Measurements from ENCODE around the gene TTC16.
A peak's percentile ranks its signal among the peaks of the same experiment; 100 is the strongest.
"Not testable (repeated sequence)": the region's sequence is repeated elsewhere in the genome, so short reads cannot be mapped to it uniquely, and the experiment has no call there.

The TTC16 gene

DNA sequence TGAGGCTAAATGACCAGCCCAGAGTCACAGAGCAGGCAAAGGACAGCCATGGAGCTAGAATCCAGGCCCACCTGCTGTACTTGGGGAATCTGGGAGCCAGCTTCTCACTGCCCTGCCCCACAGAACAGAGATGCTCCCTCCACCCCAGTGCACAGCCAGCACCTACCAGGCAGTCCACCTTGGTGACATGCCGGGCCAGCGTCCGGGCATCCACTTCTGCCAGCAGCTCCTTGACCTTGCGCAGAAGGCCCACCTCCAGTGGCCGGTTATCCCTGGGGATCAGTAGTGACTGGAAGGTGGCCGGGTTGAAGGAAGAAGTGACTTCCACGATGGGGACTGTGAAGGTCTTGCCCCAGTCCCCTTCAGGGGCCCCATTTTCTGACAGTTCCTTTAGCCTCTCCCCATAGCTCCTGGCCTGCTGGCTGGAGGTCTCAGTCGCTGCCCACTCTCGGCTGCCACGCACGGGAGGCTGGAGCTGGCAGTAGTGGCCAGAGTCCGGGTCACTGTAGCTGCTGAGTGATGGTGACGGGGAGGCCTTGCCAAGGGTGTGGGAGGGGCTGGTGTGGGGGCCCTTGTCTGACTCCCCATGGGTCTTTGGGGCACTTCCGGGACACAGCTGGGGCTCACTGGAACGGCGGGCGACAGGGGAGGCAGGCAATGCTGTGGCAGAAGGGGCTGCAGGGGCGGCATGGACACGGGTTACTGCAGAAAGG lies 28.7 kb downstream of the TTC16 start:
- no peak for DNase-seq

DNA sequence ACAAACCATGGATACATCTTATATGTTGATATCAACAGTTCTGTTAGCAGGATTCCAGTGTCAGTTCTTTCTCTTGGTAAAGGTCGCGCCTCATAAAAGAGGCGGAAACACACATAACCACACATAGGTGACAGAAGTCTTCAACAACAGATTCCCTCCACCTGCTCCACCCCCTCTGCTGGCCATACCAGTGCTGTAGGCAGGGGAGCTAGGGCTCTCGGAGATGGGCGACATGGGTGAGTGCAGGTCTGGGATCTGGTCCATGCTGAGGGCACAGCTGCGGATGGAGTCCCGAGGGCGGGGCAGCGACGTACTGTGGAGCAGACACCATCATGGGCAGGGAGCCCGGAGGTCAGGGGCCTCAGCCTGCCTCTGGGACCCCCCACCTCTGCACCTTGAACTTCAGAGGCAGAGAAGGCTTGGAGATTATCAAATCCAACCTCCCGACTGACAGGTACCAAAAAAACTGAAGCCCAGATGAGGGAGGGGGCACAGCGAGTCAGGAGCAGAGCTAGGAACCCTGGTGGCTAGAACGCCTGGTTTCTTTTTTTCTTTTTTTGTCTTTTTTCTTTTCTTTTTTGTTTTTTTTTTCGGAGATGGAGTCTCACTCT lies 31.2 kb downstream of the TTC16 start:
- DNase-seq: no peak

DNA sequence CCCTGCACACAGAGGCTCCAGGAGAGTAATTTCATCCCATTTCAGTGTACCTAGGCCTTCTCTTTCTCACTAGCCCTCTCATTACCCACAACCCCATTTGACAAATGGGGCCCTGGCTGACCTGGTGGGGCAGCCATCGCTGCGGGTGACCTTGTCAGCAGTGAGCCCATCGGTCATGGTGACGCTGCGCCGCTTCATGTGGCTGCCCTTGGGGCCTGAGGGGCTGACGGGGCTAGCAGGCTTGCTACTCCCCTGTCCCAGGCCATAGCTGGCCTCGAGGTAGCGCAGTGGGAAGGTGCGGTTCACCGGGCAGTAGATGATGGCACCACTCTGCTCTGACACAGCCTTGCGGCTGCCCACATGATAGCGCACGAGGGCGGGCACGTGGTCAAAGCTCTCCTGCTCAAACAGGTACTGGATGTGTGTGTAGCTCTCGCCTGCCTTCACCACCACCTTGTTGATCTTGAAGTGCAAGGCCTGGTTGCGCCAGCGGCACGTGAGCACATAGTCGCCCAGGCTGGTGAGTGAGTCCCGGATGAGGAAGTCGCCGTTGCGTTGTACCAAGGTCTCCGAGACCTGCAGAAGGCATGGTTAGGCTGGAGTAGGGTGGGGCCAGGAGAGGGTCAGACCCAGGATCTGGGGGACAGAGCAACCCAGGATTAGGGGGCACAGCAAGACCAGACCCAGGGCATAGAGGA lies 33.4 kb downstream of the TTC16 start:
- no peak for DNase-seq

DNA sequence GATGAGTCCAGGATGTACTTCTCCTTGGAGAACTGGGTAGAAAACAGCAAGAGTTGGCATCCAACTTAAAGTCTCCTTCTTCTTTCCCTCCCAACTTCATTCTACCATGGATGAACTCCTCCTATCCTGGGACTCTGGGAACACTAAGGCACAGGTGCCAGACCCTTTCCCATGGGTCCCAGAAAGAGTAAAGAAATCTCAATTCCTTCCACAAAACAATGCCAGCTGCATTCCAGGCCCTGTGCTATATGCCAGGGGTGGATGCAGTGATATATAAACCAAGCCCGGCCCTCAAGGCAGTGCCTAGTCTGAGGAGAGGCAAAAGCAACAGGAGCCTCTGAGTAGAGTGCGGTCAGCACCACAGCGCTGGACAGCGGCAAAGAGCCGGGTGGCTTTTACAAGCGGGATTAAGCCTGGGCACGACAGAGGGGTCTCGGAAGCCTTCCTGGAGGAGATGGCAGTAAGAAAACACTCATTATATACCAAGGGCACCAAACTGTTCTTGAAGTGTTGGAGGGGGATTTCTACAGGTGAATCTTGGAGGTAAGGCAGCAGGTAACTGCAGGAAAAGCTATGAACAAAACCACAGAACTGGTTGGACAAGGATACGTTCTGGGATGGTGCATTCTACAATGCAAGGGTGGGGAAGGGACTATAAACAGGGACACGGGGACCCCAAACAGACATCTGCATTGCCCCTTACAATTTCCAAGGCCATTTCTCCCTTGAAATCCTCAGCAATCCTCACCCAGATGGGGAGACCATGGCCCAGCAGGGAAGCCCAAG lies 35.6 kb downstream of the TTC16 start:
- no peak for DNase-seq

DNA sequence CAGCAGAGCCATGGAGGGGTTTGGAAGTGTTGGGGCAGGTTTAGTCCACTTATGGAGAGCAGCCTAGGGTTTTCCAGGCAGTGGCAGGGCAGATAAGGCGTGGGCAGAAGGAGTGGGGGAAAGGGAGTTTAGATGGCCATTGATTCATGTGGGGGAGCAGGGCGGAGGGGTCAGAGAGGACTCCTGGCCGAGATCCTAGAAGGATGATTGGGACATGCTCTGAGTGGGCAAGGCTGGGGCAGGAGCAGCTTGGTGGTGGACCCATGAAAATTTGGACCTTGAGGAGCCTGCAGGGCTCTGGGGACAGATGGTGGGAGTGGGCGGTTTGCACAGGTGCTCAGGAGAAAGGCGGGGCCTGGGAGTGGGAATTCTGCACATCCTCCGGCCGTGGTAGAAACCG lies 37.3 kb downstream of the TTC16 start:
- DNase-seq: no peak

DNA sequence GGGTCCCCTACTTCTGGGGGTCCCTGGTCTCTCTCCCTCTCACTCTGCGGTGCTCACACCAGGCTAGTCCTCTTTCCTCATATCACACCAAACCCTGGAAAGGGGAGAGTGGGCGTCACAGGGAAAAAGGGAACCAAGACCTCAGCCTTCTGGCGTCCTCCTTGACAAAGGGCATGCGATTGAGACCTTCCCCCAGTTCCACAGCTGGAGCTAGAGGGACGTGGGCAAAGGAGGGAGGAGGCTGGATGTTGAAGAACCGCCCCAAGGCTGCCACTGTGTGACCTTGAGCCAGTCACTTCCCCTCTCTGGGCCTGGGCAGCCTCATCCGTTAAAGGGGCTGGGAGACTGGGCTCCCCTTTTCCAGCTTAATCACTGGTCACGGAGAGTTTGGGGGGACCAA lies 37.7 kb downstream of the TTC16 start:
- no peak for DNase-seq

DNA sequence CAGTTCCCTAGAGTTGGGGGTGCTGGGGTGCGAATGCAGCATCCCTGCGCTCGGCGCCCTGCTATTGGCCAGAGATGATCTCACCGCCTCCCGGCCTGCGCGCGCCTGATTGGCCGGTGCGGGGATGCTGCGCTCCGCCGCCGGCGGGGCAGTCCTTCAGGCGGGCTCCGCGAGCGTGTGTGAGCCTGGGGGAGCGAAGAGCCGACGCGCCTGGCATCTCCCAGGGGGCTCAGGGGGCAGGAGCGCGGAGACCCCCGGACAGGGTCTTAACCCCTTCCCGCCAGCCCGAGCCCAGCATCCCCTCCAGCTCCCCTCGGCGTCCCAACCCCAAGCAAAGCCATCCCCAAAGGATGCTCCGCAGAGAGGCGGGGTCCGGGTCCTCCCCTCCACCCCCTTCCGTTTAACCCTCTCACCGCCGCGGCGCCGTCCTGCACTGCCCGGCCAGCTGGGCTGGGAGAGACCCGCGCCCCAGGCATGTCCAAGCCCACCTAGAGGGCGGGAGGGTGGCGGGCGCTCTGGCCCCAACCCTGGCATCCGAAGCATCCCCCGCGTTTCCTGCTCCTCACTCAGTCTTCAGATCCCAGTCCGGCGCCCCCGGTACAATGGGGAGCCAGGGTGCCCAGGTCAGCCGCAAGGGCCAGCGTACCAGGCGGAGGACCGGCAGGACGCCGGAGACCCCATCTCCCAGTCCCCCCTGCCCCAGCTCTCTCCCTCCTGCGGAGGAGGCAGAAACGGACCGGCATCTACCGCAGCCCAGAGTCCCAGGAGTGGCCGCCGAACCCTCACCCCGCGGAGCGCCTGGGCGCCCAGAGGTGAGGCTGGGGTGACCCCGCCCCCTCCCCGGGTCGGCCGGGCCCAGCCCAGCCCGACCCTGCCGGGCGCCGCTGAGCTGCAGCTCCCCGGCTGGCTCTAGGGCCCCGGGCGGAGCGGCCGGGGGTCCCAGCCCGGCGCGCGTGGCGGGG lies 38.5 kb downstream of the TTC16 start:
- no peak for DNase-seq

DNA sequence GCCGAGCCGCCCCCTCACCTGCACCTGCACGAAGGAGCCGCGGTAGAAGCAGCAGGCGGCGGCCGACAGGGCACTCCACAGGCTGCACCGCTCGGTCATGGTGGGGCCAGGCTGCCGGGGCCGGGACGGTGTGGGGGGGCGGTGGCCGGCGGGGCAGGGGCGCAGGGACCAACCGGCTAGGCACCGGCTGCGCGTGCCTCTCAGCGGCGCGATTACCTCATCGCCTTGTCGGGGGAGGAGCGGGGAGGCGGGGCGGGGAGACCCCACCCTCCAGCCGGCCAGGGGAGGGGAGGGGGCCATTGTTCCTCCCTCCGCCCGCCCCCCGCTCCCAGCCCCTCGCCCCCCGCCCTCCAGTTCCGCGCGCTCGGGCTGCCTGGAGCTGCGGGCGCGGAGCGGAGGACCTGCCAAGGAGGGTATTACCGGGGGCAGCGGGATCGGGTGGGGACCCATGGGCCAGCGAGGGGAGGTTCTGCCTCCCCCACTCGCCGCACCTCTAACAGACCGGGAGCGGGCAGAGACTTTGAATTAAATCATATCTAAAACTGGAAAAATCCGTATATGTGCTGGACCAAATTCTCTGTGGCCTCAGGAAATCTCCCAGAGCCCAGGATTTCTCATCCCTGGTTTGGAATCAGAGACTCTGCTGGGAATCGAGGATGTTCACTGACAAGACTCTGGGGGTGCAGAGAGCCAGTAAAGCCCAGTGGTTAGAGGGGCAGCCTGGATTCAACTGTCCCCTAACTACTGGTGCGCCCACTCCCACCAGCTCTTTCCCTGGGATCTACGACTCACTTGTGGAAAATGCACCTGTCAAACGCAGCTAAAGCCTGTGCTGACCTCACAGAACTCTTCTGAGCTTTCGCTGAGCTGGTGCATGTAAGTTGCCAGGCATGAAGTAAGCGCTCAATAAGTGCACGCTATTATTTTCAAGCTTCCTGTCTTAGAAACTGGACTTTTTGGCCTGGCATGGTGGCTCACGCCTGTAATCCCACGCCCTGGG lies 39.5 kb downstream of the TTC16 start:
- DNase-seq: no peak

DNA sequence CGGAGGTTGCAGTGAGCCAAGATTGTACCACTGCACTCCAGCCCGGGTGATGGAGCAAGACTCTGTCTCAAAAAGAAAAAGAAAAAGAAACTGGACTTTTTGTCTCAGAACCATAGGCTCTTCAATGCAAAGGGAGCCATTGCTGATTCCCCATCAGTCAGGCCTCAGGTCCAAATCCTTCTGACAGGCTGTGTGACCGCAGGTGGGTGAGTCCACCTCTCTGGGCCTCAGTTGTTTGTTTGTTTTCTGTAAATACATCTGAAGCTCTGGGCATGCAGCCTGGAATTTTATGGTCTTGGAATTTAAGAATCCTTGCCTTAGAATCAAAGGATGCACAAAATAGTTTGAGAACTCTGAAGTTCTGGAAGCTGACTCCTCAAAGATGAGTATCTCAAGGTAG lies 40.4 kb downstream of the TTC16 start:
- DNase-seq: no peak

DNA sequence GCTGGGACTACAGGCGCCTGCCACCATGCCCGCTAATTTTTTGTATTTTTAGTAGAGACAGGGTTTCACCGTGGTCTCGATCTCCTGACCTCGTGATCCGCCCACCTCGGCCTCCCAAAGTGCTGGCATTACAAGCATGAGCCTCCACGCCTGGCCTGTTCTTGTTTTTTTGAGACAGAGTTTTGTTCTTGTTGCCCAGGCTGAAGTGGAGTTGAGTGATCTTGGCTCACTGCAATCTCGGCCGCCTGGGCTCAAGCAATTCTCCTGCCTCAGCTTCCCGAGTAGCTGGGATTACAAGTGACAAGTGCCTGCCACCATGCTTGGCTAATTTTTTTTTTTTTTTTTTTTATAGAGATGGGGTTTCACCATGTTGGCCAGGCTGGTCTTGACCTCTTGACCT lies 40.9 kb downstream of the TTC16 start:
- not testable (repeated sequence) for DNase-seq

DNA sequence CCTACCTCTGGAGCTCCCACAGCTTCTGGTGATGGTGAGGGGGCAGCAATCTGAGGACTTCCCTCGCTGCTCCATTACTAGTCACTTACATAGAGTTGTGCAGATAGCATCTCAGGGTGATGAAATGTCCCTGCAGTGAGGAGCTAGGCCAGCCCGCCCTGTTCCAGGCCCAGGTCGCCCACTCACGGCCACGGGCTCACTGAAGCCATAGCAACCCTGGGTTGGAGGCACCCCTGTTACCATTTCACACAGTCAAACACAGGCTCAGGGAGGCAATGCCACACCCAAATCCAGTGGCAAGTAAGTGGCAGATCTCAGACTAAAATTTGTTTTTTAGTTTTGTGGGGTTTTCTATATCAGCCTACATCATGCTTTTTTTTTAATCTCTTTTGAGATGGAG lies 43.0 kb downstream of the TTC16 start:
- DNase-seq: no peak

DNA sequence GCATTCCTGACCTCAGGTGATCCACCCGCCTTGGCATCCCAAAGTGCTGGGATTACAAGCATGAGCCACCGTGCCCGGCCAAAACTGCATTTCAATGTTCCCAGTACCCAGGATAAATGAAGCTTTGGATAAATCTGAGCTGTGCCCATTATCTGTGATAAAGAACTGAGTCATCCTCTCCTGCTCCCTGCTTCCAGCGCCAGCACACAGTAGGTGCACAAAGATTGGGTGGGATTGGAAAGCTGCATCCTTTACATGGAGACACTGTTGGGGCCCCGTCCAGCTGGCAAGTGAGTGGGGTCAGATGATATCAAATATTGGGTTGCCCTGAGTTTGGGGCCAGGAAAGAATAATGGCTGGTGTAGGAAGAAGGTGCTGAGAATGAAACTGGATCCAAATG lies 45.2 kb downstream of the TTC16 start:
- DNase-seq: no peak

DNA sequence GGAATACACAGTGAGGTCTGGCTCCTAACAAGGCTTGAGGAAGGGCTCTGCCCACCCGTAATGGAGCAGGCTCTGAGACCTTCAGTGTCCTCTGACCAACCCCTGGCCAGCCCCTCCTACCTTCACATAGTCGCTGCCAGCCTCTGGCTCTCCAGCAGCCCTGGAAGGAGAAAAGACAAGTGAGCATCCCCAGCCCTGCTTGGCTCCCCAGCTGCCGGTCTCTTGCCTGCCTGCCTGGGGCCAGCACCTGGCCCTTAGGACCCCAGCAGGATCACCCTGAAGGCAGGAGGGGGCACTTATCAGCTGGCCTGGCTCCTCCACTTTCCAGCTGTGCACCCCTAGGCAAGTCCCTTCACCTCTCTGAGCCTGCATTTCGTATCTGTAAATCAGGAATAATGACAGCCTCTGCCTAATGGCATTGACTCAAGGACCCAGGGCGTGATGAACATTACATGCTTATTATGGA lies 45.6 kb downstream of the TTC16 start:
- DNase-seq: no peak

DNA sequence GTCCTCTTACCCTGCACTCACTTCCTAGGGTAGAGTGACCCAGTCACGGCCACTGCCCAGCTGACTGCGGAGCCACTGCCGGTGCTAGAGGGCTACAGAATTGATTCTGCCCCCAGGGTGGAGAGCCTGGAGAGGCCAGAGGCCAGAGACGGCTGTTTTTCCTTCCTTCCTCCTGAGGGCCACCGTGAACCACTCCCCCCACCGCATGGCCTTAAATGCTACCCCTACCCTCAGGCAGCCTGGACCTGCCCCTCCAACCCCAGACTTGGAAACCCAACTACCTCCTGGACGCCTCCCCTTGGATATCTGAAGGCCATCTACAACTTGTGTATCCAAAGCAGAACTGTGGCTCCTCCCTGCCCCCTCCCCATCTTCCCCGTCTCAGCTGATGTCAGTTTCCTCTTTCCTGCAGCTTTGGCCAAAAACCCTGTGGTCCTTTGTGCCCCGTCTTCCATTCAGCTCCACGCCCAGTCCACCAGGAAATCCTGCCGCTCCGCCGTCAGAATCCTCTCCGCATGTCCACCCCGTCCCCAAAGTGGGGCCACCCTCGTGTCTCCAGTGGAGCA lies 46.3 kb downstream of the TTC16 start:
- no peak for DNase-seq

DNA sequence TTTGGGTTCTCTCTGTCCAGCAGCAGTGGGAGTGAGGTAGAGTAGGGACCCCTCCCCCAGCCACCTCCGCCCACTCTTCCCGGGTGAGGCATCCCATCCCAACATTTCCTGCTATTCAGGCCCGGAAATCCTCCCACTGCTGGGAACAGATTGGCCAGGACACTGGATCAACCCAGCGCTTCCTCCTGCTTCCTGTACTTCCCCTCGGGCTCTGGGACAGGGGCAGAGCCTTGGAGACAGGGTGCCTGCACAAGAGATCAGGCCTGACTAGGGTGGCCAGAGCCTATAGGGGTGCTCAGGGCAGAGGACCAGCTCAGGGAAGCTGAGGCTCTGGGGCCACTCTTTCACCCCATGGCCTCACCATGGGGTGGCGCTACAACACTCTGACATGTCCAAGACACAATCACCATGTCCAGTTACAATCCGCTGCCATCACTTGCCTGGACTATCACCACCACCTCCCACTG lies 48.1 kb downstream of the TTC16 start:
- DNase-seq: peak; percentile 69

DNA sequence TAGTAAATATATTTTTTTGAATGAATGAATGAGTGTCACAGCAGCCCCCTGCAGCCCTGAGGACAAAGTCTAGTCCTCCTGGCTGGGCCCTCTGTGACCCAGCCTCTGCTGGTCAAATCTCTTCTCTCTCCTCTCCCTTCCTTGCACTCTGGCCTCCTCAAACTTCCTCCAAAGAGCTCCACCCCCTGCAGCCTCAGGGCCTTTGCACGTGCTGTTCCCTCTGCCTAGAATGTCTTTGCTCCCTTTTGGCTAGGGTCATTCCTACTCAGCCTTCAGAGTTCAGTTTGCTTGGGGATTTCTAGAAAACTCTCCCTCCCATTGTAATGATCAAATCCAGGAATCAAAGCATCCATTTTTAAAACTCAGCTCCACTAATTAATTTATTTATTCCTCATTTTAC lies 49.5 kb downstream of the TTC16 start:
- DNase-seq: no peak

DNA sequence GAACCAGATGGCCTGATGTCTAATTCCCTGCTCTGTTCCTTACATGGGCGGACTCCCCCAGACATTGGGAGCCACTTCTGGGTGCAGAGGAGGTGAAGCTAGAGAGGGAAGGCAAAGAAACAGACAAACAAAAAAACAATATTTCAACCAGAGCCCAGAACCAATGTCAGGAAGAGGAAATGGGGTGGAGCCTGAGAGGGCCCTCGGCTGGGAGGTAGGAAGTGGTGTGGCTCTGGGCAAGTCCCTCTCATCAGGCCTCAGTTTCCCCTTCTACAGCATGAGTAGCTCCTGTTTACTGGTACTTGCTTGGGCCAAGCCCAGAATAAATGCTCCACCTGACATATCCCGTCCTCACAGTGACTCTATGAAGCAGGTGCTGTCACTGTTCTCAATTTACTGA lies 51.5 kb downstream of the TTC16 start:
- DNase-seq: no peak

DNA sequence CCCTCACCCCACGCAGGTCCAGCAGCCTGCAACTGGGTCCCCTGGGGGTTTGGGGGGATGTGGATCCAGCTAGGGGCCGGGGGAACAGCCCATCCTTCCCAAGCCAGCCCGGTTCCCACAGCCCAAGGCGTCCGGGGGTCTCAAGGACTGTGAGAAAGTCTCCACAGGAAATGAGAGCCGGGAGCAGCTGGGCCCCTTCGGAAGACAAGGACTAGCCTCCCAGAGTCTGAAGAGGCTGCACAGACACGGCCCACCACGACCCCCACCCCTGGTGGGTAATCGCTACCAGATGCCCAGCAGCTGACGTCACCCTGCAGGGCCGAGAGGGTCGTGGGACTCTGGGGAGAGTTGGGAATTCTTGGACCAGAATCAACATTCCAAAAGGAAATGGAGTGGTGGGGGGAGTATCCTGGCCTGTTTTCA lies 52.0 kb downstream of the TTC16 start:
- no peak for DNase-seq

DNA sequence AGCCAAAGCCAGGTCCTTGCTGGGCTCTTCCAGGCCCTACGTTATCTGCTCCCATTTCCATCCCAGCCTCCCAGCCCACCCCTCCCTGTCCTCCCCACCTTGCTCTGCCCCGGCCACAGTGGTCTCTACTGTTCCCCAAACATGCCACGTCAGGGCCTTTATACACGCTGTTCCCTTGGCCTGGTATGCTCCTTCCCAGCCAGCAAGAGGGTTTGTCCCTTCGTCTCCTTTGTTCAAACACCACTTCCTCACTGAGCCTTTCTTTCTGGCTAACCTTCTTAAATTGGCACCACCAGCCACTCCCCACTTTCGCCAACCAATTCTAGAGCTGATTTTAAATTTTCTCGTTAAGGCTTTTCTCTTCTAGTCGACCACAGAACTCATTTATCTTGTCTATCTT lies 52.8 kb downstream of the TTC16 start:
- DNase-seq: no peak

DNA sequence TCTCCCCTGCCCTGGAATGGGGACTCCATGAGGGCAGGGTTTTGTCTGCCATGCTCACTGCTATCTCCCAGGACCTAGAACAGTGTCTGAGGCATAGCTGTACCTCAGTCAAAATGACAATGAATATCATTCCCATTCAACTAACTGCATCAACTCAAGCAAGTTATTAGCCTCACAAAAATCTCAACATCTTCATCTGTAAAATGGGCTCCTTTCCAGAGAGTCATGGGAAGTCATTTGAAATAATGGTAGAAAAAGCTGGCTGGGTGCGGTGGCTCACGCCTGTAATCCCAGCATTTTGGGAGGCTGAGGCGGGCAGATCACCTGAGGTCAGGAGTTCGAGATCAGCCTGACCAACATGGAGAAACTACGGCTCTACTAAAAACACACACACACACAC lies 53.2 kb downstream of the TTC16 start:
- DNase-seq: no peak
